Activated T-helper 17 cell treated with anti-CD3 and anti-CD28 coated beads, Interleukin-2, amount 50 U/mL, for 72 hours (primary cell): ENCODE results near the gene DNAH17. TPM values are rescaled to one million over a fixed set of nuclear protein-coding genes. Genes with fewer than 3 reads are reported as not detected.
A peak's percentile ranks its signal among the peaks of the same experiment; 100 is the strongest.

Experiments used
- ATAC-seq: fragments of 150-1000 bp; cut with Tn5 transposase; replicated peaks from 2 replicates; pipeline ENCODE4 v1.10.0; 2021; ENCODE audit warnings: mild to moderate bottlenecking, moderate library complexity
- H3K27ac Mint-ChIP-seq: one replicate; pipeline ENCODE4 v1.8.0; 2022; ENCODE audit warnings: mixed read lengths
- H3K27me3 Mint-ChIP-seq: one replicate; pipeline ENCODE4 v1.8.0; 2022; ENCODE audit warnings: mixed read lengths
- H3K36me3 Mint-ChIP-seq: one replicate; pipeline ENCODE4 v1.8.0; 2022; ENCODE audit warnings: low read depth, mild to moderate bottlenecking, mixed read lengths
- H3K4me1 Mint-ChIP-seq: one replicate; pipeline ENCODE4 v1.8.0; 2022; ENCODE audit warnings: mixed read lengths
- H3K4me3 Mint-ChIP-seq: one replicate; pipeline ENCODE4 v1.8.0; 2022; ENCODE audit warnings: mild to moderate bottlenecking, mixed read lengths
- H3K9me3 Mint-ChIP-seq: one replicate; pipeline ENCODE4 v1.8.0; 2022; ENCODE audit warnings: mixed read lengths
- total RNA-seq, 2 donors: library from RNA; stranded (reverse); gene quantifications; one replicate each; pipeline ENCODE4 v1.2.3, GENCODE V29; 2022

The DNAH17 gene
- total RNA-seq, 2 donors from 2014 or later: 0.73 to 1.2 TPM

DNA sequence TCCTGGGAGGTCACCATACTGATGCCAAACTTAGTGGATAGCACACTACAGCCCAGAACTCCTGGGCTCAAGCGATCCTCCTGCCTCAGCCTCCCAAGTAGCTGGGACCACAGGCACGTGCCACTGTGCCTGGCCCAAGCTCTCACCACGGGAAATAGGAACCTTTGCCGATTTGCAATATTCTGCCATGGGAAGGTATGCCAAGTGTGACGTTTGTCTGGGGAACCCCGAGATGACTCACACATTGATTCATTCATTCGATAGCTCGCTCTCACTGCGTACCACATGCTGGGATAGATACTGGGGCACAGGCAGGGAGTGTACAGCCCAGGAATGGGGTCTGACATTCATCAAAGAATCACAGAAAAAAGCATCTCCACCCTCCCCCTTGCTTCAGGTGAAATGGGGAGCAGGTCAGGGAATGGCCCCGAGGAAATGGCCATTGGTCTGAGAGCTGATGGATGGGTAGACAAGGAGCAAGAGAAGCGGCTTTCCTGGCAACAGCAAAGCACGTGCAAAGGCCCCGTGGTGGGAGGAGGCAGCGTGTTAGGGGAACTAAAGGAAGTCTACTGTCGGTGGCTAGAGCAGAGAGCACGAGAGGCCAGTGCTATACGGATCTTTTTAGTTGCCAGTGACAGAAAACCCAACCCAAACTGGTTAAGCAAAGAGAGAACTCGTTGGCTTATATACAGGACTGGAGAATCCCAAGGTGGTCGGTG lies 44.1 kb downstream of the DNAH17 start:
- ATAC-seq: peak; percentile 88
- Mint-ChIP-seq H3K4me3 (peak overlapping the region; percentile 46), H3K27me3 (no peaks in the 10 kb centered on the region), H3K4me1 (peaks cover 27% of the 10 kb centered on the region), H3K9me3 (no peaks in the 10 kb centered on the region), H3K27ac (peak overlapping the region; percentile 80), H3K36me3 (no peaks in the 10 kb centered on the region)

- Mint-ChIP-seq H3K27me3 (no peaks in the 10 kb centered on the region), H3K4me1 (peaks cover 27% of the 10 kb centered on the region), H3K27ac (peak overlapping the region; percentile 46), H3K4me3 (no peak overlapping the region), H3K9me3 (no peaks in the 10 kb centered on the region), H3K36me3 (no peaks in the 10 kb centered on the region)
- no peak for ATAC-seq
These were observed 44.9 kb downstream of the DNAH17 start for GRCh38 chr17:78532311-78532710.

DNA sequence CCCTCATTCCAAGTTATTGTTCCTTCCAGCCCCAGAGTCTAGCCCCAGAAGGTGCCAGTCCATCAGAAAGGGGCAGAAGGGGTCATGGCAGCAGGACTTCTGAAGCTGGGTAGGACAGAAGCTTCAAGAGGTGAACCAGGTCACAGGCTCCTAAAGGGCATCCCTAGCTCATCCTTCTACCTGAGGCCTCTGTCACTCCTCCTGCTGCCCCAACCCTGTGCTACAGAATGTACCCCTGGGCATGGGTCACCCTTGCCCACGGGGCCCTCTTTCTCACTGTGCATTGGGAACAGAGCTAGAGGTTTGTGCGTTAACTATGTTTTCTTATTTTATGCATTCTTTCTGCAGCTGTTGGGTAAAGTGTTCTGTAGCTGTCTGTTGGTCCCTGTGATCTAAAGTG lies 46.5 kb downstream of the DNAH17 start:
- H3K36me3 Mint-ChIP-seq: no peaks in the 10 kb centered on the region
- no peaks in the 10 kb centered on the region for H3K9me3 Mint-ChIP-seq
- no peaks in the 10 kb centered on the region for H3K27me3 Mint-ChIP-seq
- H3K27ac Mint-ChIP-seq: no peak overlapping the region
- no peak for ATAC-seq
- H3K4me3 Mint-ChIP-seq: no peak overlapping the region
- peaks cover 24% of the 10 kb centered on the region for H3K4me1 Mint-ChIP-seq

GRCh38 chr17:78529871-78530670 lies 47.1 kb downstream of the DNAH17 start:
- Mint-ChIP-seq H3K27me3 (no peaks in the 10 kb centered on the region), H3K9me3 (no peaks in the 10 kb centered on the region), H3K4me3 (no peak overlapping the region), H3K4me1 (peaks cover 18% of the 10 kb centered on the region), H3K27ac (no peak overlapping the region), H3K36me3 (no peaks in the 10 kb centered on the region)
- ATAC-seq: no peak

GRCh38 chr17:78529251-78529650 lies 47.9 kb downstream of the DNAH17 start:
- Mint-ChIP-seq H3K9me3 (no peaks in the 10 kb centered on the region), H3K27ac (no peak overlapping the region), H3K27me3 (no peaks in the 10 kb centered on the region), H3K4me1 (peaks cover 11% of the 10 kb centered on the region), H3K4me3 (no peak overlapping the region), H3K36me3 (no peaks in the 10 kb centered on the region)
- no peak for ATAC-seq

DNA sequence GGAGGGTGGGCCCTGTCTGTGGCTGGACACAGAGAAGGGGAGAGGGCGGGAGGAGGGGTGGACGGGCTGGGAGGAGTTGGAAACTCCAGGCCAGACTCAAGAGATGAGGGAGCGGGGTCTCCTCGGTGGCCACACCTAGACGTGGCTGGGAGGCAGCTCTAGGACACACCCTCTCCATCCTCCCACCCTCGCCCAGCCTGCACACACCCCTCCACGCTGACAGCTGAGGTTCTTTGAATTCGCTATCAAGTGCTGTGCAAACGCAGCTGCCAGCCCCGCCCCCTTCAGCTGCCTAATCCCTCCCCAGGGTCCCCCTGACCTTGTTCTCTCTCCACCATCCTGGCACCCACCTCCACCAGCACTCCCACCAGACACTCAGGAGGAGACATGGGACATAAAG lies 48.7 kb downstream of the DNAH17 start:
- ATAC-seq: no peak
- peaks cover 7% of the 10 kb centered on the region for H3K4me1 Mint-ChIP-seq
- H3K9me3 Mint-ChIP-seq: no peaks in the 10 kb centered on the region
- H3K36me3 Mint-ChIP-seq: no peaks in the 10 kb centered on the region
- H3K27me3 Mint-ChIP-seq: no peaks in the 10 kb centered on the region
- H3K27ac Mint-ChIP-seq: no peak overlapping the region
- H3K4me3 Mint-ChIP-seq: no peak overlapping the region

GRCh38 chr17:78527345-78527744 lies 49.9 kb downstream of the DNAH17 start:
- H3K27me3 Mint-ChIP-seq: no peaks in the 10 kb centered on the region
- ATAC-seq: no peak
- H3K27ac Mint-ChIP-seq: no peak overlapping the region
- no peak overlapping the region for H3K4me3 Mint-ChIP-seq
- no peaks in the 10 kb centered on the region for H3K4me1 Mint-ChIP-seq
- H3K9me3 Mint-ChIP-seq: no peaks in the 10 kb centered on the region
- no peaks in the 10 kb centered on the region for H3K36me3 Mint-ChIP-seq

DNA sequence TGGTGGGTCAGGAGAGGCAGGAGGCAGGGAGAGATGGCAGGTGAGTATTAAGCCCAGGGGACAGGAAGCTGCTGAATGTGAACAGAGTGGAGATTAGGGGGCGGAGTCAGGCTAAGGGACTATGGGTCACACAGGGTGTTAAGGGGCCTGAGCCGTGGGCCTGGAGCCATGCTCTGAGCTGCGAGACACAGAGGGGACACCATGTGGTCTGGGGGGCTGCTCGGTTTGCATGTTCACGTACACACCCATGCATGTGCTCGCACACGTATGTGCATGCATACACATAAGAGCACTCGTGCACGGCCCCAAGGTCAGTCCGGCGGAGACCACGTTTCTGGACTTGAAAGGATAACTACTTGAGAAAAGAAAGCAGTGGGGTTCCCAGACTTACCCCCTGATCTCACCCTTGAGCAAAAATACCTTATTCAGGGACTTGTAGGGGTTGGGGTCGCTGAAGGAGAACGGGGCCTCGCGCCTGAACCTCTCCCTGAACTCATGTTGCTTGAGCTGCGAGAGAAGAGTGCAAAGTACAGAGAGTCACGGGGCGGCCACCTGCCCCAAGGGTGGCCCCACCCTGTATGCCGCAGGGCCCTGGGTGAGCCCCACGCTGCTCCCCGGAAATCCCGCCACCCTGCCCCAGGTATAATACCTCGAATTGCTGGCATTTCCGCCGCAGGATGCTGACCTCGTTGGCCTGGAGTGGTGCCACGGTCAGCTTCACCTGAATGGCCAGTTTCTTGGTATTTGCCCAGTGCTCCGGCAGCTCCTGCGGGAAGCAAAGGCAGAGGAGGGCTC lies 50.8 kb downstream of the DNAH17 start:
- no peak for ATAC-seq
- Mint-ChIP-seq H3K4me3 (no peak overlapping the region), H3K36me3 (no peaks in the 10 kb centered on the region), H3K9me3 (no peaks in the 10 kb centered on the region), H3K4me1 (no peaks in the 10 kb centered on the region), H3K27me3 (no peaks in the 10 kb centered on the region), H3K27ac (no peak overlapping the region)

DNA sequence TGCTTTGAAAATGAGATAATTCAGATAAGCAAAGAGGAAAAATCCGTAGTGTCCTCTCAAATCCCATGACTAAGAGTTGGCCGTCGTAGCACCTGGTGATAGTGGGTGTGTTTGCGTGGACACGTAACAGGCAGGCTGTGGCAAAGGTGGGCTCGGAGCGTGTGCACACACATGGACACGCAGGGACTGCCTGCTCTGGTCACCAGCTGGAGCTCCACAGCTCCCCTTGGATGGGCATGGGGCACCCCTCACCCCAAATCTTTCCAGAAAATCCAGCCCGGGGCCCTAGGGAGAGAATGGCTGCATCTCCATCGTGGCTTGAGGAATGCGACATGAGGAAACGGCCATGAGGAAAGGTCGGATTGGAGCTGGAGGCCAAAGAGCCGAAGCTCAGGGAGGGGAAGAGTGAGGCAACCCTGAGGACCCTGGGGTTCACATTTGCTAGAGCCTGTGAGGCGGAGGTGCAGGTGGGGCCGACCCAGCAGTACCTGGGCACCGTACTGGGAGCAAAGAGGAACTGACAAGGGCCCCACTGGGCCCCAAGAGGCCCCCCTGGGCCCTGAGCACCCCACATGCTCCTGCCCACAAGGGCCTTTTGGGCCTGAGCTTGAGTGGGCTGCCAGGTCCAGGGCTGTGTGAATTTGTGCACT lies 51.6 kb downstream of the DNAH17 start:
- Mint-ChIP-seq H3K27me3 (no peaks in the 10 kb centered on the region), H3K36me3 (no peaks in the 10 kb centered on the region), H3K9me3 (no peaks in the 10 kb centered on the region), H3K4me1 (no peaks in the 10 kb centered on the region), H3K27ac (no peak overlapping the region), H3K4me3 (no peak overlapping the region)
- no peak for ATAC-seq

- H3K27ac Mint-ChIP-seq: no peak overlapping the region
- no peaks in the 10 kb centered on the region for H3K9me3 Mint-ChIP-seq
- ATAC-seq: no peak
- no peaks in the 10 kb centered on the region for H3K4me1 Mint-ChIP-seq
- H3K4me3 Mint-ChIP-seq: no peak overlapping the region
- no peaks in the 10 kb centered on the region for H3K27me3 Mint-ChIP-seq
- H3K36me3 Mint-ChIP-seq: no peaks in the 10 kb centered on the region
These were observed 52.2 kb downstream of the DNAH17 start for GRCh38 chr17:78524870-78525510.

DNA sequence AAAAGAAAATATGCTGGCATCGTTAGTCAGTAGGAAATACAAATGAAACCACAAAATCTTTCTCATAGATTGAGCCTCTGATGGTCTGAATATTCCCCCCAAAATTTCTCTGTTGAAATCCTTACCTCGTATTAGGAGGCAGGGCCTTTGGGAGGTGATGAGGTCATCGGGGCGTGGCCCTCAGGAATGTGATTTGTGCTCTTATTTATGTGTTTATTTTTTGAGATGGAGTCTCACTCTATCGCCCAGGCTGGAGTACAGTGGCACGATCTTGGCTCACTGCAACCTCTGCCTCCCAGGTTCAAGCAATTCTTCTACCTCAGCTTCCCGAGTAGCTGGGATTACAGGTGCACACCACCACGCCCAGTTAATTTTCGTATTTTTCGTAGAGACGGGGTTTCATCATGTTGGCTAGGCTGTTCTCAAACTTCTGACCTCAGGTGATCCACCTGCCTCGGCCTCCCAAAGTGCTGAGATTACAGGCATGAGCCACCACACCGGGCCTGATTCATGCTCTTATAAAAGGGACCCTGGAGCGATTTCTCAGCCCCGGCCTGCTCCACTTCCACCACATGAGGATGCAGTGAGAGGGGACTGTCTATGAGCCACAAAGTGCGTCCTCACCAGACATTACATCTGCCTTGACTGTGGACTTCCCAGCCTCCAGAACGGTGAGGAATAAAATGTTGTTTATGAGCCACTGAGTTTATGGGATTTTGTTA lies 53.1 kb downstream of the DNAH17 start:
- no peaks in the 10 kb centered on the region for H3K36me3 Mint-ChIP-seq
- H3K4me1 Mint-ChIP-seq: no peaks in the 10 kb centered on the region
- H3K27ac Mint-ChIP-seq: no peak overlapping the region
- H3K4me3 Mint-ChIP-seq: no peak overlapping the region
- no peaks in the 10 kb centered on the region for H3K9me3 Mint-ChIP-seq
- no peak for ATAC-seq
- no peaks in the 10 kb centered on the region for H3K27me3 Mint-ChIP-seq

DNA sequence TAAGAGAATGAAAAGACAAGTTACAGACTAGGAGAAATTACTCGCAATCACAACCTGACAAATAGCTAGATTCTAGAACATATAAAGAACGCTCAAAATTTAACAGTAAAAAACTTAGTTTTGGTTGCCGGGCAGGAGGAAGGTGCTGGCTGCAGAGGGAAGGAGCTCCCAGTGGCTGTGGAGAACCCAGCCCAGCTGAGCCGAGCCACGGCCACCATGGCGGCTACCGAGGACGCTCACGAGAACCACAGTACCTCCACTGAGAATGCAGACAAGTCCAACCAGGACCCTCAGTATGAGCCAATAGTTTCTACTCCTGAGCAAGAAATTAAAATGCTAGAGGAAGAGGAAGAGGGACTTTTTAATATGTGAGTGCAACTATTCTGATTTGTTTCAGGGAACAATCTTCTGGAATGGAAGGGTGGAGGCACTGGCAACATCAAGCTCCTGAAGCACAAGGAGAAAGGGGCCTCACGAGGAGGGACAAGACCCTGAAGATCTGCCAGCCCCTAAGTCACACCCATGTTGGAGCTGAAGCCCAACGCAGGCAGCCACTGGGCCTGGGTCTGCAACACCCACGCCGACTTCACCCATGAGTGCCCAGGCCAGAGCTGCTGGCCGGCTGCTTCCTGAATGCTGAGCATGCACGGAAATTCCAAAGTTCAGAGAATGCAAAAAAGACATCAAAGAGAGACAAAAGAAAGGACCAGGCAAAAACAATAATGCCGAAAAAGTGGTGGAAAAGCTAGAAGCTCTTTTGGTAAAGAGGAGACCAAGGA lies 55.0 kb downstream of the DNAH17 start:
- Mint-ChIP-seq H3K27ac (no peak overlapping the region), H3K9me3 (no peaks in the 10 kb centered on the region), H3K4me3 (no peak overlapping the region), H3K4me1 (no peaks in the 10 kb centered on the region), H3K36me3 (no peaks in the 10 kb centered on the region), H3K27me3 (no peaks in the 10 kb centered on the region)
- ATAC-seq: no peak

DNA sequence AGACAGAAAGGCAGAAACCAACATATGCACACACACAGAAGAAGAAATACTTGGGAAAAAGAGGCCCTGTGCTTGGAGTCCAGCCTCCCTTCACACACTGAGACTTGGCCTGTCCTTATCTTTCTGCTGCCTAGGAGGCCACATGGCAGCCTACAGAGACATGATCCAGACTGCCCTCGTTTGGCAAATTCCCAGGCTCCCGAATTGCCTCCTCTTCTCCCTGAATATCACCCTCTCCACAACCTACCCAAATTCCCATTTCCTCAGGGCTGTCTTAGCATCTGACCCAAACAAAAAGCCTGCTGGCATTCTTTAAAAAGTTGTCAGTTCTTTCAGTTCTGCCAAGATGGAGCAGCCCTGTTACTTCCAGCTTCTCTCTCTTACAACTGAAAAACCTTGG lies 59.8 kb downstream of the DNAH17 start:
- H3K27me3 Mint-ChIP-seq: no peaks in the 10 kb centered on the region
- H3K36me3 Mint-ChIP-seq: no peaks in the 10 kb centered on the region
- no peak for ATAC-seq
- no peaks in the 10 kb centered on the region for H3K9me3 Mint-ChIP-seq
- H3K27ac Mint-ChIP-seq: no peak overlapping the region
- no peaks in the 10 kb centered on the region for H3K4me1 Mint-ChIP-seq
- H3K4me3 Mint-ChIP-seq: no peak overlapping the region
